Stimulated activated CD8-positive, alpha-beta memory T cell treated with anti-CD3 and anti-CD28 coated beads, Interleukin-15, amount 100 ng/mL, for 24 hours (primary cell): ENCODE data around the gene RALGAPA2.

Experiments
- DNase-seq: peaks from one replicate; pipeline ENCODE4 v3.0.0-alpha.2; 2020; ENCODE audit warnings: low read depth

The RALGAPA2 gene

GRCh38 chr20:20683481-20684321 lies 28.7 kb downstream of the RALGAPA2 start:
- DNase-seq: no peak

- no peak for DNase-seq
These were observed 29.4 kb downstream of the RALGAPA2 start for GRCh38 chr20:20683020-20683419.

GRCh38 chr20:20680991-20681508 lies 31.4 kb downstream of the RALGAPA2 start:
- no peak for DNase-seq

GRCh38 chr20:20679316-20679715 lies 33.1 kb downstream of the RALGAPA2 start:
- DNase-seq: no peak

- no peak for DNase-seq
These were observed 35.3 kb downstream of the RALGAPA2 start for GRCh38 chr20:20677186-20677585.

GRCh38 chr20:20668639-20669038 lies 43.8 kb downstream of the RALGAPA2 start:
- DNase-seq: no peak

GRCh38 chr20:20666359-20666758 lies 46.1 kb downstream of the RALGAPA2 start:
- no peak for DNase-seq

GRCh38 chr20:20665606-20666332 lies 46.7 kb downstream of the RALGAPA2 start:
- DNase-seq: no peak

- DNase-seq: no peak
These were observed 47.5 kb downstream of the RALGAPA2 start for GRCh38 chr20:20664795-20665589.

GRCh38 chr20:20663841-20664240 lies 48.6 kb downstream of the RALGAPA2 start:
- no peak for DNase-seq

GRCh38 chr20:20658871-20659431 lies 53.5 kb downstream of the RALGAPA2 start:
- DNase-seq: no peak

- DNase-seq: no peak
These were observed 54.3 kb downstream of the RALGAPA2 start for GRCh38 chr20:20658123-20658522.

- no peak for DNase-seq
These were observed 55.4 kb downstream of the RALGAPA2 start for GRCh38 chr20:20657092-20657491.

GRCh38 chr20:20655883-20656282 lies 56.6 kb downstream of the RALGAPA2 start:
- DNase-seq: no peak

GRCh38 chr20:20649945-20650344 lies 62.5 kb downstream of the RALGAPA2 start:
- no peak for DNase-seq

- DNase-seq: no peak
These were observed 68.5 kb downstream of the RALGAPA2 start for GRCh38 chr20:20643927-20644326.

- no peak for DNase-seq
These were observed 70.7 kb downstream of the RALGAPA2 start for GRCh38 chr20:20641783-20642182.

GRCh38 chr20:20638878-20639277 lies 73.6 kb downstream of the RALGAPA2 start:
- no peak for DNase-seq

- no peak for DNase-seq
These were observed 74.3 kb downstream of the RALGAPA2 start for GRCh38 chr20:20637998-20638725.

GRCh38 chr20:20635006-20635405 lies 77.4 kb downstream of the RALGAPA2 start:
- DNase-seq: no peak

GRCh38 chr20:20632644-20633043 lies 79.8 kb downstream of the RALGAPA2 start:
- no peak for DNase-seq
